Right lobe of liver (tissue), 6 donors: Measurements from ENCODE around the gene ZFYVE19. TPM values are rescaled to one million over a fixed set of nuclear protein-coding genes. Genes with fewer than 3 reads are reported as not detected.

Experiments used
- ATAC-seq, 4 donors: fragments of 200-7000 bp; cut with Tn5 transposase; one replicate each; pipeline ENCODE4 v1.9.1; 2020; ENCODE audit warnings: mild to moderate bottlenecking in 4 of 4, moderate library complexity in 4 of 4
- DNase-seq, 3 donors: peaks; one replicate each; pipeline ENCODE4 v3.0.0-alpha.2; 2020
- H3K27ac ChIP-seq, 3 donors: fragments of 200-600 bp; one replicate each; pipeline ENCODE4 v1.8.0; 2022
- H3K27me3 ChIP-seq, 2 donors: fragments of 200-600 bp; one replicate each; pipeline ENCODE4 v1.8.0; 2022
- H3K36me3 ChIP-seq, 4 donors: fragments of 200-600 bp; sonication (generic) in 1 of 4; one replicate each; pipeline versions ENCODE4 v1.5.1 to v1.8.0; 2017 to 2022; ENCODE audit warnings: control low read depth in 1 of 4
- H3K4me1 ChIP-seq, 4 donors: fragments of 200-600 bp; sonication (generic) in 1 of 4; one replicate each; pipeline versions ENCODE4 v1.5.1 to v1.8.0; 2017 to 2022; ENCODE audit warnings: control low read depth in 1 of 4
- H3K4me3 ChIP-seq, 3 donors: fragments of 200-600 bp; one replicate each; pipeline ENCODE4 v1.8.0; 2022
- H3K9me3 ChIP-seq, 4 donors: fragments of 200-600 bp; sonication (generic) in 1 of 4; one replicate each; pipeline versions ENCODE4 v1.5.1 to v1.8.0; 2017 to 2022; ENCODE audit warnings: control low read depth in 1 of 4
- CTCF ChIP-seq, 4 donors: fragments of 200-600 bp in 3 of 4; fragments of 450-650 bp in 1 of 4; IDR thresholded peaks; one replicate each; pipeline versions ENCODE4 v1.5.1 to v1.8.0; 2016 to 2022; ENCODE audit warnings: antibody characterized with exemption in 4 of 4, mild to moderate bottlenecking in 2 of 4
- POLR2A ChIP-seq: fragments of 450-650 bp; IDR thresholded peaks from one replicate; pipeline ENCODE4 v1.6.1; 2017; ENCODE audit warnings: antibody characterized with exemption, mild to moderate bottlenecking
- WGBS: methylation state at CpG from one replicate; pipeline ENCODE4 v1.1.6; 2018; ENCODE audit warnings: low coverage, low lambda C conversion rate; ENCODE audit not compliant: insufficient coverage; ENCODE audit errors: missing lambda C conversion rate; 5-methylcytosine and 5-hydroxymethylcytosine counted together
- intact Hi-C, 2 donors: fragments of 100-400 bp; cut with DNase I; formaldehyde crosslinking; loops; one replicate each; pipeline versions ENCODE4 v1.11.2 to v1.14.1; 2022
- total RNA-seq, 6 experiments: library from RNA; depleted of rRNA in 2 of 6; stranded (reverse); fragments of >200 nt in 2 of 6; fragmentation: NEBNext Ultra II Directional in 3 of 6; extraction: Animal tissue kit (Norgen Biotek cat#: 25700) in 3 of 6; gene quantifications; one replicate each; pipeline versions ENCODE4 v1.1.0 to v1.2.4, GENCODE V29; 2016 to 2023
- donor health status: DM: no; HTN: yes; CAD: no.
- donor health status: DM: no; HTN: no; CAD: no.
- donor health status: DM: no; HTN: no; CAD: no.
- donor health status: DM: no; HTN: yes; CAD: no.
- donor health status: DM: no; HTN: yes; CAD: no.

The ZFYVE19 gene
- total RNA-seq, 6 experiments from 2014 or later: 11.5 to 49.3 (median 19.5) TPM

GRCh38 chr15:40803076-40803475 lies 3.8 kb upstream of the ZFYVE19 start:
- no peak for TF ChIP-seq POLR2A
- TF ChIP-seq CTCF (IDR thresholded peaks at IDR 0.05): no peak
- Histone ChIP-seq H3K4me1 (peaks cover 0 to 40% (median 17%) of the 10 kb centered on the region in 4 donors), H3K36me3 (no peaks in the 10 kb centered on the region), H3K27ac (peak overlapping the region in 2 of 3 donors; percentile 38 to 56), H3K9me3 (no peaks in the 10 kb centered on the region), H3K27me3 (no peaks in the 10 kb centered on the region), H3K4me3 (no peak overlapping the region)
- no peak for DNase-seq
- ATAC-seq: peak; percentile 3 to 48 (median 12)
- intact Hi-C loops: no loop called here
- 28% methylated on average over 2 of the region's 2 CpGs for WGBS

DNA sequence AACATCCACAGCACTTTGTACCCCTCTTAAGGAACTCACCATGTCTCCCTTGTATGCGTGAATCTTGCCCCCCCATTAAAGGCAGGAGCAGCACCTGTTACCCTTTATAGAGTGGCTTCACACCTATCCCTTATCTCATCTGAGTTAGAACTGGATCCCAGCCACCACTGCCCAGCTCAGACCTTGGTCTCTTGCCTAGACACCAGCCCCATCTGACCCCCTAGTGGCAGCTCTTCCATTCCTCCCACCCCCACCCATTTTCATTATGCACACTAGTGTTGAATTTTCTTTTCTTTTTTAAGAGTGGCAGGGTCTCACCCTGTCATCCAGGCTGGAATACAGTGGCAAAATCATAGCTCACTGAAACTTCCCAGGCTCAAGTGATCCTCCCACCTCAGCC lies 3.2 kb upstream of the ZFYVE19 start:
- intact Hi-C loops: no loop called here
- 31% methylated on average over 1 of the region's 1 CpG for WGBS
- Histone ChIP-seq H3K36me3 (no peaks in the 10 kb centered on the region), H3K27me3 (no peaks in the 10 kb centered on the region), H3K4me3 (no peak overlapping the region), H3K9me3 (no peaks in the 10 kb centered on the region), H3K4me1 (peaks cover 0 to 46% (median 19%) of the 10 kb centered on the region in 4 donors), H3K27ac (peak overlapping the region in 1 of 3 donors; percentile 38)
- peak in 1 of 4 donors; percentile 19 for TF ChIP-seq CTCF (IDR thresholded peaks at IDR 0.05)
- no peak for TF ChIP-seq POLR2A
- DNase-seq: peak in 2 of 3 donors; percentile 34 to 63
- peak in 2 of 4 donors; percentile 9 to 46 for ATAC-seq

- WGBS: 0% methylated on average over 2 of the region's 2 CpGs
- H3K27ac ChIP-seq: peak overlapping the region; percentile 93 to 96 (median 95)
- H3K4me3 ChIP-seq: peak overlapping the region; percentile 95 to 99 (median 98)
- no peak for ATAC-seq
- intact Hi-C loops: no loop called here
- TF ChIP-seq CTCF (IDR thresholded peaks at IDR 0.05) (no peak), POLR2A (no peak)
- H3K27me3 ChIP-seq: no peaks in the 10 kb centered on the region
- no peak for DNase-seq
- H3K9me3 ChIP-seq: no peaks in the 10 kb centered on the region
- H3K4me1 ChIP-seq: peaks cover 0 to 39% (median 16%) of the 10 kb centered on the region in 4 donors
- peaks cover 0 to 8% (median 0%) of the 10 kb centered on the region in 4 donors for H3K36me3 ChIP-seq
Observed at GRCh38 chr15:40806672-40807027, 239 bp upstream of the ZFYVE19 start.

- no peaks in the 10 kb centered on the region for H3K9me3 ChIP-seq
- ATAC-seq: no peak
- WGBS: 2% methylated on average over 16 of the region's 19 CpGs
Observed at GRCh38 chr15:40807888-40808461, 1.1 kb downstream of the ZFYVE19 start.

More at GRCh38 chr15:40807888-40808461, 1.1 kb downstream of the ZFYVE19 start:
- Histone ChIP-seq H3K4me1 (peaks cover 0 to 26% (median 10%) of the 10 kb centered on the region in 4 donors), H3K4me3 (peak overlapping the region; percentile 95 to 99 (median 98)), H3K36me3 (peaks cover 0 to 11% (median 0%) of the 10 kb centered on the region in 4 donors), H3K27me3 (no peaks in the 10 kb centered on the region), H3K27ac (peak overlapping the region in 1 of 3 donors; percentile 95)
- intact Hi-C loops: no loop called here
- TF ChIP-seq POLR2A: no peak
- no peak for TF ChIP-seq CTCF (IDR thresholded peaks at IDR 0.05)
- DNase-seq: no peak
